Muscle of leg (tissue), 11 donors: Measurements from ENCODE around the gene STARD3NL. TPM values are rescaled to one million over a fixed set of nuclear protein-coding genes. Genes with fewer than 3 reads are reported as not detected.

Source experiments
- DNase-seq: peaks from one replicate; pipeline ENCODE4 v3.0.0; 2013
- H3K27ac ChIP-seq: one replicate; pipeline ENCODE4 v1.5.1; 2013; ENCODE audit warnings: mild to moderate bottlenecking, low read length, control low read depth
- H3K27me3 ChIP-seq: one replicate; pipeline ENCODE4 v1.6.1; 2013; ENCODE audit warnings: low read length; ENCODE audit not compliant: control insufficient read depth, insufficient read depth
- H3K36me3 ChIP-seq: one replicate; pipeline ENCODE4 v1.6.1; 2013; ENCODE audit warnings: low read length; ENCODE audit not compliant: control insufficient read depth, insufficient read depth
- H3K4me1 ChIP-seq: one replicate; pipeline ENCODE4 v1.6.1; 2013; ENCODE audit warnings: low read length; ENCODE audit not compliant: control insufficient read depth, insufficient read depth
- H3K4me3 ChIP-seq: one replicate; pipeline ENCODE4 v1.5.1; 2013; ENCODE audit warnings: low read length, control low read depth
- H3K9me3 ChIP-seq: replicated peaks from 2 replicates; pipeline ENCODE4 v1.6.1; 2013; ENCODE audit warnings: low read depth, low read length; ENCODE audit not compliant: control insufficient read depth
- WGBS: methylation state at CpG from one replicate; pipeline ENCODE4 v1.1.5; 2013; ENCODE audit warnings: missing lambda C conversion rate; ENCODE audit not compliant: insufficient coverage; 5-methylcytosine and 5-hydroxymethylcytosine counted together
- polyA plus RNA-seq, 8 donors: library from polyadenylated mRNA; unstranded; fragments of 120-200 nt; gene quantifications; one replicate each; pipeline versions ENCODE4 v1.2.1 to v1.2.3, GENCODE V29; 2013; ENCODE audit warnings: inconsistent platforms in 1 of 8, low replicate concordance in 1 of 8; ENCODE audit not compliant: insufficient read length in 8 of 8, insufficient read depth in 1 of 8
- total RNA-seq: library from RNA; stranded (reverse); fragments of 120-200 nt; gene quantifications from one replicate; pipeline ENCODE4 v1.2.4, GENCODE V29; 2013

Gene STARD3NL
- total and polyA plus RNA-seq, 9 donors, result 29.7 to 37.8 (median 31.1) TPM

- 3% methylated on average over 5 of the region's 5 CpGs for WGBS
- peak; percentile 94 for DNase-seq
- H3K4me1 ChIP-seq, result peaks cover 4% of the 10 kb centered on the region
- no peaks in the 10 kb centered on the region for H3K9me3 ChIP-seq
- no peaks in the 10 kb centered on the region for H3K27me3 ChIP-seq
- H3K27ac ChIP-seq, result peak overlapping the region; percentile 60
- peaks cover 39% of the 10 kb centered on the region for H3K36me3 ChIP-seq
- H3K4me3 ChIP-seq, result no peak overlapping the region
Measured at GRCh38 chr7:38215735-38216670, 38.0 kb downstream of the STARD3NL start.

- Histone ChIP-seq H3K27ac (no peak overlapping the region), H3K4me1 (peaks cover 7% of the 10 kb centered on the region), H3K4me3 (no peak overlapping the region), H3K27me3 (no peaks in the 10 kb centered on the region), H3K36me3 (peaks cover 44% of the 10 kb centered on the region), H3K9me3 (no peaks in the 10 kb centered on the region)
- WGBS, result no CpG with 5 or more reads among the region's 2 CpGs
- no peak for DNase-seq
Measured at GRCh38 chr7:38217672-38218071, 39.6 kb downstream of the STARD3NL start.

GRCh38 chr7:38220452-38220851, 42.4 kb downstream of the STARD3NL start:
- no CpG with 5 or more reads among the region's 3 CpGs for WGBS

GRCh38 chr7:38222481-38223096, 44.5 kb downstream of the STARD3NL start:
- no CpG with 5 or more reads among the region's 5 CpGs for WGBS
- H3K4me1 ChIP-seq, result peaks cover 4% of the 10 kb centered on the region
- peak; percentile 76 for DNase-seq
- peaks cover 45% of the 10 kb centered on the region for H3K36me3 ChIP-seq
- no peaks in the 10 kb centered on the region for H3K9me3 ChIP-seq
- H3K4me3 ChIP-seq, result no peak overlapping the region
- no peak overlapping the region for H3K27ac ChIP-seq
- H3K27me3 ChIP-seq, result no peaks in the 10 kb centered on the region

More at GRCh38 chr7:38220452-38220851, 42.4 kb downstream of the STARD3NL start:
- Histone ChIP-seq H3K4me3 (no peak overlapping the region), H3K27me3 (no peaks in the 10 kb centered on the region), H3K9me3 (no peaks in the 10 kb centered on the region), H3K27ac (no peak overlapping the region), H3K36me3 (peaks cover 47% of the 10 kb centered on the region), H3K4me1 (peaks cover 7% of the 10 kb centered on the region)
- no peak for DNase-seq

GRCh38 chr7:38223306-38223705, 45.3 kb downstream of the STARD3NL start:
- peaks cover 40% of the 10 kb centered on the region for H3K36me3 ChIP-seq
- no peak overlapping the region for H3K27ac ChIP-seq
- WGBS, result 88% methylated on average over 1 of the region's 2 CpGs

GRCh38 chr7:38224392-38224791, 46.3 kb downstream of the STARD3NL start:
- no peak for DNase-seq
- Histone ChIP-seq H3K4me1 (peaks cover 4% of the 10 kb centered on the region), H3K27me3 (no peaks in the 10 kb centered on the region), H3K9me3 (no peaks in the 10 kb centered on the region), H3K4me3 (no peak overlapping the region), H3K27ac (no peak overlapping the region), H3K36me3 (peaks cover 35% of the 10 kb centered on the region)
- WGBS, result 100% methylated on average over 3 of the region's 5 CpGs

More at GRCh38 chr7:38223306-38223705, 45.3 kb downstream of the STARD3NL start:
- H3K4me3 ChIP-seq, result no peak overlapping the region
- H3K4me1 ChIP-seq, result peaks cover 4% of the 10 kb centered on the region
- no peaks in the 10 kb centered on the region for H3K27me3 ChIP-seq
- H3K9me3 ChIP-seq, result no peaks in the 10 kb centered on the region
- DNase-seq, result no peak

- peaks cover 31% of the 10 kb centered on the region for H3K36me3 ChIP-seq
- H3K9me3 ChIP-seq, result no peaks in the 10 kb centered on the region
- H3K4me3 ChIP-seq, result no peak overlapping the region
- H3K27me3 ChIP-seq, result no peaks in the 10 kb centered on the region
- no peak for DNase-seq
- 77% methylated on average over 6 of the region's 6 CpGs for WGBS
- H3K27ac ChIP-seq, result no peak overlapping the region
- no peaks in the 10 kb centered on the region for H3K4me1 ChIP-seq
Measured at GRCh38 chr7:38229386-38229785, 51.3 kb downstream of the STARD3NL start.

GRCh38 chr7:38229884-38230642, 52.0 kb downstream of the STARD3NL start:
- WGBS, result no CpG with 5 or more reads among the region's 6 CpGs
- H3K27ac ChIP-seq, result no peak overlapping the region
- no peaks in the 10 kb centered on the region for H3K27me3 ChIP-seq
- H3K9me3 ChIP-seq, result no peaks in the 10 kb centered on the region
- H3K4me1 ChIP-seq, result no peaks in the 10 kb centered on the region
- H3K4me3 ChIP-seq, result no peak overlapping the region
- no peak for DNase-seq
- peaks cover 29% of the 10 kb centered on the region for H3K36me3 ChIP-seq

- H3K4me1 ChIP-seq, result no peaks in the 10 kb centered on the region
- no peak overlapping the region for H3K27ac ChIP-seq
- DNase-seq, result no peak
- H3K4me3 ChIP-seq, result no peak overlapping the region
- H3K27me3 ChIP-seq, result no peaks in the 10 kb centered on the region
- 76% methylated on average over 5 of the region's 11 CpGs for WGBS
- H3K9me3 ChIP-seq, result no peaks in the 10 kb centered on the region
- peaks cover 21% of the 10 kb centered on the region for H3K36me3 ChIP-seq
Measured at GRCh38 chr7:38232502-38233366, 54.7 kb downstream of the STARD3NL start.
